Chondrocyte (in vitro differentiated cells): ENCODE data around the gene POMP. TPM values are rescaled to one million over a fixed set of nuclear protein-coding genes. Genes with fewer than 3 reads are reported as not detected.

Experiments
- DNase-seq: peaks from one replicate; pipeline ENCODE4 v3.0.0; 2021; ENCODE audit warnings: mixed read lengths, low spot score
- H3K27ac Mint-ChIP-seq: one replicate; pipeline ENCODE4 v1.8.0; 2021; ENCODE audit warnings: mild to moderate bottlenecking, moderate library complexity, mixed read lengths; ENCODE audit not compliant: unreplicated experiment
- H3K27me3 Mint-ChIP-seq: 2 replicates; pipeline ENCODE4 v1.8.0; 2021; ENCODE audit warnings: low read depth, mixed read lengths
- H3K36me3 Mint-ChIP-seq: 2 replicates; pipeline ENCODE4 v1.8.0; 2021; ENCODE audit warnings: low read depth, mixed read lengths
- H3K4me1 Mint-ChIP-seq: 2 replicates; pipeline ENCODE4 v1.8.0; 2021; ENCODE audit warnings: low read depth, mild to moderate bottlenecking, mixed read lengths
- H3K4me3 Mint-ChIP-seq: one replicate; pipeline ENCODE4 v1.8.0; 2021; ENCODE audit warnings: mild to moderate bottlenecking, moderate library complexity, mixed read lengths; ENCODE audit not compliant: unreplicated experiment
- H3K9me3 Mint-ChIP-seq: 2 replicates; pipeline ENCODE4 v1.8.0; 2021; ENCODE audit warnings: low read depth, mixed read lengths
- CTCF ChIP-seq: fragments of 200-600 bp; sonication (generic); IDR thresholded peaks from 2 replicates; pipeline ENCODE4 v1.5.0; 2021; ENCODE audit warnings: antibody characterized with exemption, mild to moderate bottlenecking, moderate library complexity
- total RNA-seq: library from RNA; stranded (reverse); gene quantifications from 3 replicates; pipeline ENCODE4 v1.2.1, GENCODE V29; 2021

The POMP gene
- total RNA-seq, 1 donor from 2014 or later: 85.5 TPM

- Mint-ChIP-seq H3K4me3 (peak overlapping the region; percentile 94), H3K36me3 (peaks cover 6% of the 10 kb centered on the region), H3K27me3 (no peaks in the 10 kb centered on the region), H3K4me1 (peaks cover 61% of the 10 kb centered on the region), H3K9me3 (no peaks in the 10 kb centered on the region), H3K27ac (peak overlapping the region; percentile 98)
- DNase-seq: no peak
- TF ChIP-seq CTCF: no peak
These were observed 463 bp upstream of the POMP start for GRCh38 chr13:28658539-28658795.

GRCh38 chr13:28659621-28659970 is 666 bp downstream of the POMP start:
- Mint-ChIP-seq H3K36me3 (peaks cover 6% of the 10 kb centered on the region), H3K9me3 (no peaks in the 10 kb centered on the region), H3K27me3 (no peaks in the 10 kb centered on the region), H3K4me1 (peaks cover 58% of the 10 kb centered on the region), H3K27ac (peak overlapping the region; percentile 98), H3K4me3 (peak overlapping the region; percentile 94)
- TF ChIP-seq CTCF: no peak
- no peak for DNase-seq

- H3K36me3 Mint-ChIP-seq: peaks cover 51% of the 10 kb centered on the region
- no peak overlapping the region for H3K27ac Mint-ChIP-seq
- H3K4me3 Mint-ChIP-seq: no peak overlapping the region
- DNase-seq: no peak
- no peaks in the 10 kb centered on the region for H3K27me3 Mint-ChIP-seq
- peaks cover 5% of the 10 kb centered on the region for H3K4me1 Mint-ChIP-seq
- no peak for TF ChIP-seq CTCF
- no peaks in the 10 kb centered on the region for H3K9me3 Mint-ChIP-seq
These were observed 8.1 kb downstream of the POMP start for GRCh38 chr13:28666897-28667488.

GRCh38 chr13:28671126-28671792 is 12.3 kb downstream of the POMP start:
- H3K36me3 Mint-ChIP-seq: peaks cover 53% of the 10 kb centered on the region
- no peaks in the 10 kb centered on the region for H3K27me3 Mint-ChIP-seq
- H3K9me3 Mint-ChIP-seq: no peaks in the 10 kb centered on the region
- TF ChIP-seq CTCF: no peak
- H3K27ac Mint-ChIP-seq: no peak overlapping the region
- H3K4me1 Mint-ChIP-seq: no peaks in the 10 kb centered on the region
- H3K4me3 Mint-ChIP-seq: no peak overlapping the region
- no peak for DNase-seq

- H3K4me3 Mint-ChIP-seq: no peak overlapping the region
- peaks cover 21% of the 10 kb centered on the region for H3K36me3 Mint-ChIP-seq
- no peak for DNase-seq
- peak; percentile 56 for TF ChIP-seq CTCF
- H3K27me3 Mint-ChIP-seq: no peaks in the 10 kb centered on the region
- no peaks in the 10 kb centered on the region for H3K9me3 Mint-ChIP-seq
- no peaks in the 10 kb centered on the region for H3K4me1 Mint-ChIP-seq
- H3K27ac Mint-ChIP-seq: no peak overlapping the region
These were observed 19.9 kb downstream of the POMP start for GRCh38 chr13:28678809-28679208.
